ENCODE data around the gene PXMP4. TPM values are rescaled to one million over a fixed set of nuclear protein-coding genes. Genes with fewer than 3 reads are reported as not detected.

The PXMP4 gene
- total and polyA plus RNA-seq, 2 of the 4 experiments (the other 2 are of a cell fraction) = 3.6 to 7.1 TPM

DNA sequence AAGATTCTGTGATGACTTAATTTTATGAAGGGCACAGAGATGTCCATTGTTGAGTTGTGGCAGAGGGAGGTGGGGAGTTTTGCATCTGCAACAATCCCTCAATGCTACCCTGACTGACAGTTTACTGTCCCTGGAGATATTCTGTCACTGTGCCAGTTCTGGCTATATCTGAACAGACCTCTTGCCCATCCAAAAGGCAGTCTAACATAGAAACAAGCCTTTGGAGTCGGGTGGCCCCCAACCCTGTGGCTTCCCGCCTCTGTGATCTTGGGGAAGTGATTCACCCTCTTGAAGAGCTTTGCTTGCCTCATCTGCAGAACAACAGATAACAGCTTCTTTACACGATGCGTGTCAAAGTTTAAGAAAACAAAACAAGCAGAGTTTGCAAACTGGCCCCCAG is 30.1 kb downstream of the PXMP4 start:
- Histone ChIP-seq H2BK20ac (ENCODE audit: low read depth, low read length) (no peak overlapping the region), H3K56ac (ENCODE audit: extremely low read depth, insufficient read depth, low read length) (no peak overlapping the region), H3K9me3 (ENCODE audit: control insufficient read depth, insufficient read depth, low read length) (no peaks in the 10 kb centered on the region), H3K4me2 (ENCODE audit: low read depth, low read length) (no peak overlapping the region; the same call in 1 of the 2 replicates), H4K5ac (ENCODE audit: low read depth, low read length) (no peak overlapping the region), H3K4ac (ENCODE audit: low read depth, low read length) (no peak overlapping the region), H3K14ac (replicated peaks; ENCODE audit: low read depth, low read length) (no peak overlapping the region), H4K20me1 (ENCODE audit: insufficient read depth, low read length) (no peaks in the 10 kb centered on the region), H2BK120ac (ENCODE audit: low read depth, low read length) (no peak overlapping the region), H3K4me3 (ENCODE audit: insufficient read depth, low read depth, low read length) (no peak overlapping the region), H3K9me1 (ENCODE audit: insufficient read depth, low read length) (0 out of 2 replicates have a peak, but pooled peaks cover 7% of the 10 kb centered on the region), H2BK15ac (ENCODE audit: low read depth, low read length) (no peak overlapping the region), H2AK5ac (ENCODE audit: low read depth, low read length) (no peak overlapping the region), H3K23ac (ENCODE audit: low read depth, low read length) (no peak overlapping the region), H4K8ac (ENCODE audit: low read depth in 2 of 2, low read length in 2 of 2) (no peak overlapping the region), H3K36me3 (ENCODE audit: control insufficient read depth, insufficient read depth, low read length) (no peaks in the 10 kb centered on the region), H4K91ac (ENCODE audit: insufficient read depth, low read depth, low read length) (no peak overlapping the region), H2AFZ (replicated peaks; ENCODE audit: low read length, poor library complexity) (no peak overlapping the region), H3K4me1 (ENCODE audit: control insufficient read depth, insufficient read depth, low read length) (peaks cover 9% of the 10 kb centered on the region), H3K79me1 (ENCODE audit: low read depth in 1 of 2, low read length in 2 of 2) (peaks cover 0 to 6% of the 10 kb centered on the region in 2 experiments; a peak in 2 of 4 replicates), H2AK9ac (replicated peaks; ENCODE audit: low read depth, low read length, poor library complexity) (no peak overlapping the region), H3K27ac (ENCODE audit: insufficient read depth, low read length) (no peak overlapping the region), H2BK5ac (ENCODE audit: low read depth, low read length, poor library complexity, severe bottlenecking) (no peak overlapping the region), H3K18ac (ENCODE audit: low read depth, low read length) (no peak overlapping the region), H3K27me3 (ENCODE audit: control insufficient read depth, insufficient read depth, low read length) (no peaks in the 10 kb centered on the region), H3K9ac (ENCODE audit: low read depth, low read length) (no peak overlapping the region)
- dilution Hi-C loops (cut with HindIII; ENCODE audit: low sequenced_read_pairs, unreplicated experiment) = no loop called here
- peak; percentile 77; the same call in 1 of the 2 replicates for TF ChIP-seq MAZ (IDR thresholded peaks at IDR 0.05; ENCODE audit: borderline replicate concordance, low read depth, low read length)
- TF ChIP-seq SMC3 (IDR thresholded peaks at IDR 0.05; ENCODE audit: low read depth, low read length) = no peak
- peak; percentile 72 for TF ChIP-seq CEBPB (IDR thresholded peaks at IDR 0.05; ENCODE audit: low read depth, low read length)
- no peak for TF ChIP-seq POLR2A (IDR thresholded peaks at IDR 0.05; ENCODE audit: low read depth, low read length)
- peak; percentile 54; the same call in 1 of the 2 replicates for TF ChIP-seq FOS (IDR thresholded peaks at IDR 0.05; ENCODE audit: low read depth, low read length)
- no peak for TF ChIP-seq CHD1 (IDR thresholded peaks at IDR 0.05; ENCODE audit: low read depth, low read length)
- ChIA-PET CTCF (no interaction called here), POLR2A (ENCODE audit: unreplicated experiment) (no interaction called here)
- no TSS peak for BruUV-seq (replicated peaks)
- ATAC-seq (ENCODE audit: low read depth) (no peak), DNase-seq (peak; percentile 66)
- WGBS, 2 experiments (ENCODE audit: extremely low coverage in 2 of 2, insufficient read length in 1 of 2) = no CpG with 5 or more reads among the region's 4 CpGs
- intact Hi-C loops (cut with micrococcal nuclease) = no loop called here
- in situ Hi-C loops (cut with MboI; ENCODE audit: low sequenced_read_pairs) = no loop called here
